Fibroblast of skin of scalp (primary cell): ENCODE results near the gene MON1B.
"Not testable (repeated sequence)": the region's sequence is repeated elsewhere in the genome, so short reads cannot be mapped to it uniquely, and the experiment has no call there.

Source experiments
- DNase-seq: peaks from one replicate; pipeline ENCODE4 v3.0.0-alpha.2; 2013

The MON1B gene

GRCh38 chr16:77197747-77198146 is 6.8 kb downstream of the MON1B start:
- DNase-seq, result no peak

- no peak for DNase-seq
Measured at GRCh38 chr16:77199211-77199610, 8.2 kb downstream of the MON1B start, which contains the start of gene SYCE1L. TSS of gene SYCE1L (plus strand) at chr16:77199408. CDS start at chr16:77199452, 44 bp downstream.

DNA sequence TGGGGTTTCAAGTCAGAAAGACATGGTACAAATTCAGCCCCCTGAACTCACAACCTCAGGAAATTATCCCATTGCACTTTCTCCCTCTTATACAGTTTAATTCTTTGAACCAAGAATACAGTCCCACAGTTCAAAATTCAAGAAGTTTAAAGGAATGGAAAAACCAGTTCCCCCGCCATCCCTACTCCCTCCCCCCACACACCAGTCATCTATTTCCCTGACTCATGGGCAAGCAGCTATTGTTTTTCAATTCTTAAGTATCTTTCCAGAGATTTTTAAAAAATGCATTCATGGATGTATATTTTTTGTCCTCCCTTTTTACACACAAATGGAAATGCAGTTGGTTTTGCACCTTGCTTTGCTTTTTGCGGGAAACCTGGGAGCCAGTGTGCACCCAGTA is 15.5 kb downstream of the MON1B start:
- no peak for DNase-seq

GRCh38 chr16:77207030-77207429 is 16.0 kb downstream of the MON1B start:
- no peak for DNase-seq

- DNase-seq, result no peak
Measured at GRCh38 chr16:77208382-77208781, 17.4 kb downstream of the MON1B start.

- DNase-seq, result no peak
Measured at GRCh38 chr16:77211880-77212740, 21.1 kb downstream of the MON1B start.

- peak; percentile 21 for DNase-seq
Measured at GRCh38 chr16:77212741-77213541, 22.0 kb downstream of the MON1B start.

DNA sequence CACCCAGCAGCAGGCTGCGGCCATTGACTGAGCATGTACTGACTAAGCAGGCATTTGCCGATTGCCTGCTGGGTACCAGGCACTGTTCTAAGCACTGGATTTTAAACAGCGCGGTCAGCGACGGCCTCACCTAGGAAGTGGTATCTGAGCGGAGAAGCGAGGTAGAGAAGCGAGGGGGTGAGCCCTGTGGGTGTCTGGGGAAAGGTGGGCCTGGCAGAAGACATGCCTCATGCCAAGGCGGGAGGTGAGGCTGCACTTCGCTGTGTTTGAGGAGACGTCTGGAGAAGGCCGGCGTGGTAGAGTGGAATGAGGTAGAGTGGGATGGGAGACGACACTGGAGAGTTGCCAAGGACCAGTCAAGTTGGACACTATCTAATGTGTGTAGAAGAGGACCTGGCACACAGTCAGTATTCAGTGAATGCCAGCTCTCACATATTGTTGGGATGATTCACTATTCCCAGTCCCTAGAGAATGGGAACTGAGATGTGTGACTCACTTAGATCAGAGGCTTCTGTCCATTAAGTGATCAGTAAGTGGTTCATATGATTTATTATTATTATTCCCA is 22.6 kb downstream of the MON1B start:
- peak; percentile 94 for DNase-seq

GRCh38 chr16:77214411-77215138 is 23.6 kb downstream of the MON1B start:
- no peak for DNase-seq

DNA sequence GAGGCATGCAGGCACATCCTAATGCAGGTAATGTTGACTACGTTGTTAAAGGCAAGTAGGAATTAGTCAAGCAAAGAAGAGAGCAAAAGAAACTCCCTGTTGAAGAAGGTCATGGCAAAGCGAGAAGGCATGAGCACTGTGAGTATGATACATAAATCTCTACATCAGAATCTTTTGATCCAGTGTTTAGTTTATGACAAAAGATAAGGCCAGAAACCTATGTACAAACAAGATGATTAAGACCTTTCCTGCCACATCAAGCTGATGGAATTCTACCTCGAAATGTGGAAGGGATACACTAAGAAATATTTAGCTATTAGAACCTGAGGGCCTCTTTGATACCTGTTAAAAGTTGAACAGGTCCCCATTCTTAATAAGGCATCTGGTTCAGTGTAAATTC is 28.4 kb downstream of the MON1B start:
- DNase-seq, result no peak

DNA sequence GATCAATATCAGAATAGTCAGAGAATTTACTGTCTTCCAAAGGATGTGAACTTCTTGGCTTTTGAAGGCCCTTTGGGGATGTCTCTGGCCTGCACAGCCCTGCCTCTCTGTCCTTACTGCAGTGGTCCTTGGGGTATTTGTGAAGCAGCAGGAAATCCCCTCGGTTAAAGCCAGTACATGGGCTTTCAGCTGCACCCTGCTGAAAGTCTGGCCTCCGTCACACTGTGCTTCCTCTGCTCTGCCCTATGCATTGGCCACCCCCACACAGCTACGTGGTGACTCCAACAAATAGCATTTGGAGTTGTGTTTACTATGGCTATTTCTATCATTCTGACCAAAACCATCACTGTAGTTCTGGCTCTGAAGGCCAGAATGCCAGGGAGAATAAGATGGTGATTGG is 29.4 kb downstream of the MON1B start:
- DNase-seq, result no peak

DNA sequence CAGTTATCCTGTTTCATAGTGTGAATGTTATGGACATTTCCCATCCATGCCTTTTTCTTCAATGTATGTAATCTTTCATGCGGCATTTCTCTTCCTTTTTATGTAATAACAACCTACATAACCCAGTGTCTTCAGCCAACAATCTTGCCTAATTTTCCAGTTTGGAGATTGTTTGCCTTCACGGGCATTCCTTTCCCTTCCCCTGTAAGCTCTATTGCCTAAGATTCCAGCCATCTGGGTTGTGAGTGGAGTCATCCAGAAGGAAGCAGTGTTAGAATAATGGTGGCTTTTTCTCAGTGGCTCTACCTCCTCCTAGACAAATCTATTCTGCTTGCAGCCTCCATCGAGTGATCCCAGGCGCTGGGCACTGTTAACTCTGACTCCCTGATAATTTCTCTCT is 30.5 kb downstream of the MON1B start:
- DNase-seq, result no peak

GRCh38 chr16:77223184-77223583 is 32.2 kb downstream of the MON1B start:
- DNase-seq, result no peak

- DNase-seq, result no peak
Measured at GRCh38 chr16:77225182-77225581, 34.2 kb downstream of the MON1B start.

- no peak for DNase-seq
Measured at GRCh38 chr16:77227745-77228144, 36.8 kb downstream of the MON1B start.

GRCh38 chr16:77231047-77231446 is 40.1 kb downstream of the MON1B start:
- no peak for DNase-seq

DNA sequence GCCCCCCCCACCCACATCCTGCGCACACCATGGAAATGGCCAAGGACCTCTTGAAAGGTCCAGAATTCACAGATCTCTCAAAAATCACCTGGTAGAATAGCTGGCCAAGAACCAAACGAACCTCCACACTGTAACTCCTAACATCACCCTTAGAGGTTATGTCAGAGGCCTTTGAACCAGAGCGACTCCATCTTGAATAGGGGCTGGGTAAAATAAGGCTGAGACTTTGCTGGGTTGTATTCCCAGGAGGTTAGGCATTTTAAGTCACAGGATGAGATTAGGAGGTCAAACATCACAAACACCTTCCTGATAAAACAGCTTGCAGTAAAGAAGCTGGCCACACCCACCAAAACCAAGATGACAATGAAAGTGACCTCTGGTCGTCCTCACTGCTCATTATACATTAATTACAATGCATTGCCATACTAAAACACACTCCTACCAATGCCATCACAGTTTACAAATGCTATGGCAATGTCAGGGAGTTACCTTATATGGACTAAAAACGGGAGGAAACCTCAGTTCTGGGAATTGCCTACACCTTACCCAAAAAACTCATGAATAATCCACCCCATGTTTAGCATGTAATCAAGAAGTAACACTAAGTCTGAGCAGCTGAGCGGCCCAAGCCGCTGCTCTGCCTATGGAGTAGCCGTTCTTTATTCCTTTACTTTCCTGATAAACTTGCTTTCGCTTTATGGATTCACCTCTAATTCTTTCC is 43.0 kb downstream of the MON1B start:
- no peak for DNase-seq

GRCh38 chr16:77234611-77235010 is 43.6 kb downstream of the MON1B start:
- no peak for DNase-seq

DNA sequence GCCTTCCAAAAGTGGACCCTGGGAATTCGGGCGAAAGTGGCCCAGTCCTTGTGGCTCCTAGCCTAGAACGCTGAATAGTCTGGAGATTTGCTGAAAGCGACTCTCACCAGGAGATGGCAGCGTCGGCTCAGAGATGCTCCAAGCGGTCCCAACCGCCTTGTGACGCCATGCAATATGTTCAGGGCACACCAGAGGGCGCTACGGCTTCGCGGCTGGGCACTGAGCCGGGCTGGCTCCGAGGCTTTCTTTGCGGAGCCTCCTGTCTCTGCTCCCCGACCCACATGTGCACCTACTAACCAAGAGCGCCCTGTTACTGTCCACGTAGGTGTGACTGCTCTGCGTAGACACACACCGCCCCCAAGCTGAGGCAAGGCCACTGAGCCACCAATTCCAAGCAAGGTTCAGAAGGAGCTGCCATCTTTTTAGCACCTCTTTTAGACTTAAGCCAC is 45.1 kb downstream of the MON1B start:
- peak; percentile 76 for DNase-seq

DNA sequence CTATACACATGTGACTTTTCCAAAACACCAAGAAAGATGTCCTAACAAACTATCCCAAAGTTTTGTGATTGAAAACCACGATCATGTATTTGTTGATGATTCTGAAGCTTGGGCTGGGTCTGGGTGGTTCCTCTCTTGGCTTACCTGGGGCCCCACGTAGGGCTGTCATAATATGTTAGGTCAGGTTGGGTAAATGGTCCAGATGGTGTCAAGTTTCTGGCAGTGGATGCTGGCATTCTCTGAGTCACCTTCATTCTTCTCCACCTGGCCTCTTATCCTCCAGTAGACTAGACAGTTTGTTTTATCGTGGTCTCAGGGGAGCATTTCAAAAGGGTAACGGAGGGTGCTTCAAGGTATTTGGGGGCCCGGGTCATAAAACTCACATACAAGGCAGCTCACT is 47.6 kb downstream of the MON1B start:
- DNase-seq, result no peak

DNA sequence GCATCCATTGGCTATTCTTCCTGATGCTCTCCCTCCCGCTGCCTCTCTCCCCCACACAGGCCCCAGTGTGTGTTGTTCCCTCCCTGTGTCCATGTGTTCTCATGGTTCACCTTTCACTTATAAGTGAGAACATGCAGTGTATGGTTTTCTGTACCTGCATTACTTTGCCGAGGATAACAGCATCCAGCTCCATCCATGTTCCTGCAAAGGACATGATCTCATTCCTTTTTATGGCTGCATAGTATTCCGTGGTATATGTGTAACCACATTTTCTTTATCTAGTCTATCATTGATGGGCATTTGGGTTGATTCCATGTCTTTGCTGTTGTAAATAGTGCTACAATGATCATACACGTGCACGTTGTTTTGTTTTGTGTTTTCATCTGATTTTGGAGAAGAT is 51.5 kb downstream of the MON1B start:
- not testable (repeated sequence) for DNase-seq

DNA sequence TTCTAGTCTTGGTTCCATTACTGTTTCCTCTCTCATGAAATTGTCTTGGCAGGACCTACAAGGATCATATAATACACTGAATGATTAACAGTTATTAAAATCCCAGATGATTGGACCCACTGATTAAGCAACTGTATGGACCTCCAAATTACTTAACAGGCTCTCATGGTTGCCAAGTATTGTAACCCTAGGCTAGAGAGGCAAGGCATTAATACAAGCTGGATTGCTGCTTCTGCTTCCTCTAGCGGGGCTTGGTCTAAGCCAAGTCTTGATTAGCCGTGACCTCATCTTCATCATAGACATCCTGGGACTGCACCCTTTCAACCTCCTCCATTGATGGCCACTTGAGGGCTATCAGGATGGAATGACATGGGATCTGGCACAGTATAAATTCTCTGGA is 55.2 kb downstream of the MON1B start:
- DNase-seq, result no peak
